Lower lobe of right lung (tissue), 2 donors: Measurements from ENCODE around the gene THSD4. TPM values are rescaled to one million over a fixed set of nuclear protein-coding genes. Genes with fewer than 3 reads are reported as not detected.

ENCODE experiments used
- ATAC-seq, 2 donors: fragments of 200-7000 bp; cut with Tn5 transposase; one replicate each; pipeline ENCODE4 v1.9.1; 2020 to 2022; ENCODE audit warnings: mild to moderate bottlenecking in 2 of 2, moderate library complexity in 2 of 2
- DNase-seq: peaks from one replicate; pipeline ENCODE4 v3.0.0-alpha.2; 2020
- H3K27ac ChIP-seq: fragments of 200-600 bp; one replicate; pipeline ENCODE4 v1.8.0; 2022
- H3K27me3 ChIP-seq: fragments of 200-600 bp; one replicate; pipeline ENCODE4 v1.8.0; 2022; ENCODE audit warnings: low read depth
- H3K36me3 ChIP-seq: fragments of 200-600 bp; one replicate; pipeline ENCODE4 v1.8.0; 2022; ENCODE audit warnings: mild to moderate bottlenecking
- H3K4me1 ChIP-seq: fragments of 200-600 bp; one replicate; pipeline ENCODE4 v1.8.0; 2022
- H3K4me3 ChIP-seq: fragments of 200-600 bp; one replicate; pipeline ENCODE4 v1.8.0; 2022; ENCODE audit warnings: mild to moderate bottlenecking
- H3K9me3 ChIP-seq: fragments of 200-600 bp; one replicate; pipeline ENCODE4 v1.8.0; 2022
- CTCF ChIP-seq: fragments of 200-600 bp; IDR thresholded peaks from one replicate; pipeline ENCODE4 v1.8.0; 2022; ENCODE audit warnings: antibody characterized with exemption, mild to moderate bottlenecking
- intact Hi-C: fragments of 100-400 bp; cut with DNase I; formaldehyde crosslinking; loops from one replicate; pipeline ENCODE4 v1.11.0; 2022
- total RNA-seq: library from RNA; stranded (reverse); fragmentation: NEBNext Ultra II Directional; extraction: Animal tissue kit (Norgen Biotek cat#: 25700); gene quantifications from one replicate; pipeline ENCODE4 v1.2.1, GENCODE V29; 2021
- donor health status: DM: no; HTN: yes; CAD: no; lungs with severe emphysema.

THSD4 gene
- total RNA-seq, 1 donor from 2014 or later = 18.2 TPM

GRCh38 chr15:71194286-71194685 is 79.0 kb downstream of the THSD4 start:
- H3K36me3 ChIP-seq = no peaks in the 10 kb centered on the region
- H3K4me1 ChIP-seq = no peaks in the 10 kb centered on the region
- ATAC-seq (no peak), DNase-seq (no peak)
- no peaks in the 10 kb centered on the region for H3K9me3 ChIP-seq
- H3K4me3 ChIP-seq = no peak overlapping the region
- H3K27me3 ChIP-seq = no peaks in the 10 kb centered on the region
- no peak for TF ChIP-seq CTCF
- intact Hi-C loops = no loop called here
- no peak overlapping the region for H3K27ac ChIP-seq

GRCh38 chr15:71195242-71195641 is 80.0 kb downstream of the THSD4 start:
- H3K4me3 ChIP-seq = no peak overlapping the region
- TF ChIP-seq CTCF = no peak
- H3K9me3 ChIP-seq = no peaks in the 10 kb centered on the region
- no peak for DNase-seq
- no peak overlapping the region for H3K27ac ChIP-seq
- no peaks in the 10 kb centered on the region for H3K27me3 ChIP-seq
- ATAC-seq = no peak
- intact Hi-C loops = no loop called here
- H3K4me1 ChIP-seq = no peaks in the 10 kb centered on the region
- H3K36me3 ChIP-seq = no peaks in the 10 kb centered on the region

GRCh38 chr15:71197620-71198019 is 82.3 kb downstream of the THSD4 start:
- no peak for TF ChIP-seq CTCF
- Histone ChIP-seq H3K27me3 (no peaks in the 10 kb centered on the region), H3K27ac (no peak overlapping the region), H3K4me1 (peaks cover 10% of the 10 kb centered on the region), H3K9me3 (no peaks in the 10 kb centered on the region), H3K36me3 (no peaks in the 10 kb centered on the region), H3K4me3 (no peak overlapping the region)
- DNase-seq (no peak), ATAC-seq (no peak)
- intact Hi-C loops = no loop called here

GRCh38 chr15:71198846-71199245 is 83.6 kb downstream of the THSD4 start:
- Histone ChIP-seq H3K4me3 (no peak overlapping the region), H3K27ac (no peak overlapping the region), H3K36me3 (no peaks in the 10 kb centered on the region), H3K4me1 (peaks cover 11% of the 10 kb centered on the region), H3K9me3 (no peaks in the 10 kb centered on the region), H3K27me3 (no peaks in the 10 kb centered on the region)
- intact Hi-C loops = no loop called here
- no peak for ATAC-seq
- TF ChIP-seq CTCF = no peak
- no peak for DNase-seq

- Histone ChIP-seq H3K27ac (no peak overlapping the region), H3K36me3 (no peaks in the 10 kb centered on the region), H3K4me3 (no peak overlapping the region), H3K4me1 (peaks cover 18% of the 10 kb centered on the region), H3K27me3 (no peaks in the 10 kb centered on the region), H3K9me3 (no peaks in the 10 kb centered on the region)
- no peak for TF ChIP-seq CTCF
- intact Hi-C loops = no loop called here
- DNase-seq (no peak), ATAC-seq (peak; percentile 20 to 35)
Observed at GRCh38 chr15:71199384-71200351, 84.4 kb downstream of the THSD4 start.
